ENCODE results near the gene HOXA3.

Gene HOXA3

GRCh38 chr7:27161214-27161720 lies 8.9 kb upstream of the HOXA3 start:
- TF ChIP-seq CTCF (IDR thresholded peaks at IDR 0.05; ENCODE audit: low read depth, low read length, missing control alignments): no peak
- Histone ChIP-seq H3K36me3 (replicated peaks) (no peaks in the 10 kb centered on the region), H3K4me3 (ENCODE audit: low read depth, low read length) (no peak overlapping the region), H3K27me3 (replicated peaks) (peaks cover 96% of the 10 kb centered on the region), H3K27ac (no peak overlapping the region)
- in situ Hi-C loops (cut with HindIII; ENCODE audit: low pct_ligation_motif_present, low sequenced_read_pairs): loop anchor here (10.0 kb wide), 1 partner anchor 786 kb away; no protein-coding TSS in a partner anchor
- no peak for DNase-seq

DNA sequence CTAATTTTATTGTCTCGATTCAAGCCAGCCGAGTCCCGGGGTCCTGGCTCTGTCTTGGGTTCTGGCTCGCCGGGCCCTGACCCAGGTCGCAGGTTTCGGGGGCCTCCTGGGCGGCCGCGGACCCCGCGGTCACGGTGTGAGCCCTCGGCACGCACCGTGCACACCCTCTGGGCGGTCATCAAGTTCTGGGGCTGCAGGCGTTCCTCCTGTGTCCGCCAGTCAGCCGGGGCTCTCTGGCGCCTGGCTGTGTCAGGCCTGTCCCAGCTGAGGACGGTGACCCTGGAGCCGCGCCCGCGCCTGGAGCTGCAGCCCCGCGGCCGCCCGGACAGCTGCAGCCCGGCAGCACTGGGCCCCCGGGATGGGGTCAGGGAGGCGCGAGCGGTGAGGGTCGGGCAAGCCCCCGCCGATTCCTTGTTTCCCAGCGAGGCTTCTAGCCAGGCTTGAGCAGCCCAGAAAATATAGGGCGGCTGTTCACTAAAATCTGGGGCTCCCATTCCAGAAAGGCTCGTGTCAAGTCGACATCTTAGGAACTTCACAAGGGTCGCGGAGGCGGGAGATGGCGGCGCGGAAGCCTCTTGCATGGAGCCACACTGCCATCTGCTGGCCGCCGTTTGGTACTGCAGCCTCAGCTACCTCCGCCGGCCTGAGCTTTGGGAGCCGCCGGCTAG lies 8.3 kb upstream of the HOXA3 start:
- Histone ChIP-seq H3K27me3 (replicated peaks) (peaks cover 96% of the 10 kb centered on the region), H3K4me3 (ENCODE audit: low read depth, low read length) (peak overlapping the region; percentile 34), H3K27ac (no peak overlapping the region), H3K36me3 (replicated peaks) (no peaks in the 10 kb centered on the region)
- peak; percentile 99 for TF ChIP-seq CTCF (IDR thresholded peaks at IDR 0.05; ENCODE audit: low read depth, low read length, missing control alignments)
- DNase-seq: peak; percentile 40
- in situ Hi-C loops (cut with HindIII; ENCODE audit: low pct_ligation_motif_present, low sequenced_read_pairs): loop anchor here (10.0 kb wide), 1 partner anchor 786 kb away; no protein-coding TSS in a partner anchor

- no peak for TF ChIP-seq CTCF (IDR thresholded peaks at IDR 0.05; ENCODE audit: low read depth, low read length, missing control alignments)
- no peak for DNase-seq
- no peak overlapping the region for H3K27ac ChIP-seq
- in situ Hi-C loops (cut with HindIII; ENCODE audit: low pct_ligation_motif_present, low sequenced_read_pairs): loop anchor here (10.0 kb wide), 1 partner anchor 785 kb away; no protein-coding TSS in a partner anchor
- H3K27me3 ChIP-seq (replicated peaks): peaks cover 96% of the 10 kb centered on the region
- no peaks in the 10 kb centered on the region for H3K36me3 ChIP-seq (replicated peaks)
- H3K4me3 ChIP-seq (ENCODE audit: low read depth, low read length): no peak overlapping the region
These were observed 7.8 kb upstream of the HOXA3 start for GRCh38 chr7:27160145-27160545.

DNA sequence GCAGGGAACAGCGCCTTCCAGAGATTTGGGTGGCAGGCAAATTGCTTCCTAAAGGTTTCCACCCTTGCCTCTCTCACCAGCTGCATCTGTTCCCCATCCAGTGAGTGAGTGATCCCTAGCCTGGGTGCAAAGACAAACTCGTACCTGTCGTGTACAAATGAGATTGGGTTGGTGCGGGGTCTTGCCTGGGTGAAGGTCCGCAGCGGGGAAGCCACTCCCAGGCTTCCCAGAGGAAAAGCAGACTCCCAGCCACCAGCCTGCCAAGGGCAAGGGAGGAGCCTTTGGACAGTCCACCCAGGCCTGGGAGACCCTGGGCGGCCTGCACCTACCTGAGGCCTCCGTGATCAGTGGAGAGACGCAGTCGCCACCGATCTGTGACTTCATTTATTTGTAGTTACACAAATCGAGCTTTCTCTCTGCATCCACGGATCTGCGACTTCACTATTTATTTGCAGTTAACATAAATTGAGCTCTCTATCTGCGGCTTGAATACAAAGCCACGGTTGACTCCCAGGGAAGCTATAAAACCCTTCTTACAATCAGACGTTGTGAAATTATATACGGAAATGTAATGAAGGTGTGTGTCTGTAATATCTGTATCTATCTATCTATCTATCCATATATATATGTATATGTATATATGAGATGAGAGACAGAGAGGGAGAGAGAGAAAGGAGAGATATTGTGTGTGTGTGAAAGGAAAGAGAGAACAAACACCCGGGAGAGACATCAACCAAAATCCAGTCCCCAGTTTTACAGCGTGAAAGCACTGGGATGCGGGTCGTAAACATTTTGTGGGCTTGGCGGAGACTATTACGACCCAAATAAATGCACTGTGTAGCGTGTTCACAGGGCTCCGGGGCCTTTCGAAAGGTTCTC lies 7.1 kb upstream of the HOXA3 start:
- in situ Hi-C loops (cut with HindIII; ENCODE audit: low pct_ligation_motif_present, low sequenced_read_pairs): loop anchor here (10.0 kb wide), 1 partner anchor 785 kb away; no protein-coding TSS in a partner anchor
- H3K36me3 ChIP-seq (replicated peaks): no peaks in the 10 kb centered on the region
- no peak for TF ChIP-seq CTCF (IDR thresholded peaks at IDR 0.05; ENCODE audit: low read depth, low read length, missing control alignments)
- peaks cover 96% of the 10 kb centered on the region for H3K27me3 ChIP-seq (replicated peaks)
- no peak overlapping the region for H3K27ac ChIP-seq
- H3K4me3 ChIP-seq (ENCODE audit: low read depth, low read length): no peak overlapping the region
- no peak for DNase-seq

- TF ChIP-seq CTCF (IDR thresholded peaks at IDR 0.05; ENCODE audit: low read depth, low read length, missing control alignments): no peak
- no peak for DNase-seq
- no peak overlapping the region for H3K27ac ChIP-seq
- in situ Hi-C loops (cut with HindIII; ENCODE audit: low pct_ligation_motif_present, low sequenced_read_pairs): no loop called here
- no peak overlapping the region for H3K4me3 ChIP-seq (ENCODE audit: low read depth, low read length)
- peaks cover 96% of the 10 kb centered on the region for H3K27me3 ChIP-seq (replicated peaks)
- H3K36me3 ChIP-seq (replicated peaks): no peaks in the 10 kb centered on the region
These were observed 6.3 kb upstream of the HOXA3 start for GRCh38 chr7:27158436-27159265.
